Neural cell (in vitro differentiated cells): ENCODE data around the gene PPFIA3.

ENCODE experiments used
- CTCF ChIP-seq: fragments of 450-650 bp; IDR thresholded peaks from 2 replicates; pipeline ENCODE4 v1.5.1; 2014; ENCODE audit warnings: antibody characterized with exemption, mild to moderate bottlenecking, moderate library complexity; ENCODE audit not compliant: poor library complexity, severe bottlenecking
- REST ChIP-seq: IDR thresholded peaks from 2 replicates; pipeline ENCODE4 v1.6.1; 2012; ENCODE audit warnings: borderline replicate concordance

DNA sequence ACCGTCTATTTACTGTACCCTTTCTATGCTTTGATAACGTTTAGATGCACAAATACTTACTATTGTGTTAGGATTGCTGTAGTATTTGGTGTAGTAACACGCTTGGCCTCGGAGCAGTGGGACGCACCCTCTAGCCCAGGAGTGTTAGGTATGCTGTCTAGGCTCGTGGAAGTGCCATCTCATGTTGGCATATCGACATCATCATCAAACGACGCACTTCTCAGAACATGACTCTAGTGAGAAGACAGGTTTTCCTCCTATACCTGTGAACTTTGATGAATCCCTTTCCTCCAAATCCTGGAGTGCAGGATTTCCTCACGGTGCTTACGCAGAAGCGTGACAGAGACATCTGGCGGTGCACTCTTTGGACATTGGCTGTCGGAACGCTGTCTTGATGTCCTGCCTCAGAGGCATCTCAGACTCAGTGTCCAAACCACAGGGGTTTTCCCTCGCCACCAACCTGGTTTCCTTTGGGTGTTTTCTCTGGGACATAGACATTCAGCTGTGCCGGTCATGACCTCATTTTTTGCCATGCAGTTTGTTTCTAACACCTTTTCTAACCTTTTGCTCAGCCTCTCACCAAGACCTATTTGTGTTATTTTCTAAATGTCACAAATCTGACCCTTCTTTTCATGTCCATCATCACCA lies 27.8 kb upstream of the PPFIA3 start:
- TF ChIP-seq CTCF = no peak
- TF ChIP-seq REST = no peak
